K562 (cell line): ENCODE results near the gene MYL11. TPM values are rescaled to one million over a fixed set of nuclear protein-coding genes. Genes with fewer than 3 reads are reported as not detected.

Source experiments
- FOXK2 ChIP-seq, 2 experiments: fragments of 450-650 bp; IDR thresholded peaks in 1 of 2; conservative IDR thresholded peaks in 1 of 2; 2 replicates each; pipeline ENCODE4 v1.6.1; 2016; ENCODE audit warnings: low read depth in 2 of 2, mild to moderate bottlenecking in 1 of 2
- HMGN3 ChIP-seq: IDR thresholded peaks from 2 replicates; pipeline ENCODE4 v1.6.1; 2011; ENCODE audit warnings: borderline replicate concordance, low read depth, mild to moderate bottlenecking, mixed read lengths, low read length; ENCODE audit not compliant: insufficient read length; ENCODE audit errors: extremely low read depth
- L3MBTL2 ChIP-seq: fragments of 450-650 bp; IDR thresholded peaks from 2 replicates; pipeline ENCODE4 v1.6.1; 2016; ENCODE audit warnings: mild to moderate bottlenecking, moderate library complexity
- NCOR1 ChIP-seq: fragments of 450-650 bp; IDR thresholded peaks from 2 replicates; pipeline ENCODE4 v1.6.1; 2016; ENCODE audit warnings: mild to moderate bottlenecking, moderate library complexity
- NR1H2 ChIP-seq: sonication (generic); formaldehyde crosslinking; IDR thresholded peaks from 2 replicates; pipeline ENCODE4 v1.4.0; 2020; ENCODE audit warnings: mild to moderate bottlenecking, missing genetic modification reagents
- RB1 ChIP-seq: fragments of 450-650 bp; IDR thresholded peaks from 2 replicates; pipeline ENCODE4 v1.6.1; 2017; ENCODE audit warnings: low read depth, mild to moderate bottlenecking
- RBM22 ChIP-seq: fragments of 200-400 bp; formaldehyde crosslinking; IDR thresholded peaks from 2 replicates; pipeline ENCODE4 v1.6.1; 2018; ENCODE audit warnings: low read length, low read depth; ENCODE audit not compliant: poor library complexity, severe bottlenecking
- SAFB2 ChIP-seq: fragments of 200-400 bp; formaldehyde crosslinking; IDR thresholded peaks from 2 replicates; pipeline ENCODE4 v1.6.1; 2018; ENCODE audit warnings: borderline replicate concordance, low read length, low read depth, moderate library complexity; ENCODE audit not compliant: severe bottlenecking
- SMARCA4 ChIP-seq: fragments of 450-650 bp; IDR thresholded peaks from 2 replicates; pipeline ENCODE4 v1.6.1; 2016
- SOX6 ChIP-seq: fragments of 450-650 bp; IDR thresholded peaks from 2 replicates; pipeline ENCODE4 v1.6.1; 2014; ENCODE audit warnings: mild to moderate bottlenecking
- ZFP1 ChIP-seq: fragments of 450-650 bp; formaldehyde crosslinking; IDR thresholded peaks from 2 replicates; pipeline ENCODE4 v1.4.0; 2020; ENCODE audit warnings: mild to moderate bottlenecking, mixed read lengths
- ZFX ChIP-seq: sonication (generic); formaldehyde crosslinking; IDR thresholded peaks from 2 replicates; pipeline ENCODE4 v1.8.0; 2022; ENCODE audit warnings: mild to moderate bottlenecking, missing genetic modification reagents, moderate library complexity
- ZNF384 ChIP-seq: IDR thresholded peaks from 2 replicates; pipeline ENCODE4 v1.6.1; 2012; ENCODE audit warnings: low read depth, low read length, improper control_type of control experiment
- ZNF41 ChIP-seq: fragments of 250-450 bp; sonication (Bioruptor Pico); conservative IDR thresholded peaks from 2 replicates; pipeline ENCODE4 v1.4.0; 2020; ENCODE audit warnings: mild to moderate bottlenecking
- ZNF551 ChIP-seq: fragments of 250-450 bp; sonication (Bioruptor Pico); IDR thresholded peaks from 2 replicates; pipeline ENCODE4 v1.5.0; 2021; ENCODE audit warnings: mild to moderate bottlenecking, moderate library complexity
- polyA plus RNA-seq, 8 experiments: library from polyadenylated mRNA; depleted of rRNA in 4 of 8; stranded (reverse) in 5 of 8; unstranded in 3 of 8; fragments of >200 nt; fragmentation: Nextera tagmentation in 2 of 8; fragmentation: Illumina TruSeq in 1 of 8; extraction: Ambion mirVana in 2 of 8; extraction: Trizol in 1 of 8; gene quantifications; 2 replicates each; pipeline versions ENCODE4 v1.2.1 to v1.2.3, GENCODE V29; 2011 to 2014; ENCODE audit warnings: inconsistent platforms in 1 of 8, missing spikeins in 1 of 8
- total RNA-seq, 7 experiments: library from RNA; depleted of rRNA in 6 of 7; stranded (reverse); fragments of >200 nt in 6 of 7; fragmentation: Illumina TruSeq in 2 of 7; extraction: Trizol in 2 of 7; gene quantifications; 2 replicates each; pipeline versions ENCODE4 v1.2.1 to v1.2.3, GENCODE V29; 2011 to 2021; ENCODE audit warnings: low replicate concordance in 1 of 7
- TF ChIP-seq, protein P1 (sequence below): fragments of 200-600 bp; sonication (generic); IDR thresholded peaks from one replicate; pipeline ENCODE4 v1.6.1; 2012; ENCODE audit warnings: mild to moderate bottlenecking, low read depth, low read length, inconsistent platforms
- TF ChIP-seq, protein P2 (sequence below): fragments of 250-450 bp; sonication (Bioruptor Pico); IDR thresholded peaks from 2 replicates; pipeline ENCODE4 v1.6.1; 2021; ENCODE audit warnings: mild to moderate bottlenecking

The MYL11 gene
- total and polyA plus RNA-seq, 9 of the 15 experiments (the other 6 are each of a cell fraction or from before 2014, with no cell fraction given): 0.31 to 1.5 (median 0.73) TPM; not detected in 4

DNA sequence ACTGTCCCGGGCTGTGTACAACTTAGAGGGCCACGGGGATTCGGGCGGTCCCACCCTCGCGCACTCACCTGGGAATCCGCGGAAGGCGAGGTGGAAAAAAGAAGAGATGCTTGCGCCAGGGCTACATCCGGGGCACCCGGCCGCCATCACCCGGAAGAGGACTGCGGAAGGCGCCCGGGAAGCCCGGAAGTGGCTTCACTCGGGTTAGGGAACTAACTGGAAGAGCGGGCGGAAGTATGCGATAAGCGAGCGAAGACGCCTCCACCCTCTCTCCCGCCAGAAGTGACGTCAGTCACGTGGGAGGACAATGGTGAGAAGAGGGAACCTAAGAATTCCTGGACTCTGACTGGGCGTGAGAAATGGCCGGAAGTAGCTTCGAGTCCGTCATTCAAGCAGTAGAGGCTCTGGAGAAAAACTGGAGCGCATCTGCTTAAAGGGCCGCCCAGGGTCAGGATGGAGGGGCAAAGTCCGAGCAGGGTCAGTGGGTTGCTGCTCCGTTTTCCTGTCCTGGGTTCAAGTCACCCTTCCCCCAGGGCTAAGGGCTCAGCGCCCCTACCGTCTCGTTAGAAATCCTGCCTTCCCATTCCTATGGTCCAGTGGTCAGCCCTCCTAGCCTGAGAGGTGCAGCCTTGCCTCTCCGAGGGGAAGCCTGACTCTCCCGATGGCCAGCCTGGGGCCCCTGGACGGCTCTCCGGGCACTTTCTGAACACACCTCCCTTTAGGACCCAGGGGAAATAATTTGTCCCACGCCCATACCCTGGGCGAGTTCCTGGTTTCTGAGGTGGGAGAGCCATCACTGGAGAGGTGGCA, 19.3 kb upstream of the MYL11 start, which contains the start of gene CD2BP2 (continued):
- TF ChIP-seq, protein P1, sequence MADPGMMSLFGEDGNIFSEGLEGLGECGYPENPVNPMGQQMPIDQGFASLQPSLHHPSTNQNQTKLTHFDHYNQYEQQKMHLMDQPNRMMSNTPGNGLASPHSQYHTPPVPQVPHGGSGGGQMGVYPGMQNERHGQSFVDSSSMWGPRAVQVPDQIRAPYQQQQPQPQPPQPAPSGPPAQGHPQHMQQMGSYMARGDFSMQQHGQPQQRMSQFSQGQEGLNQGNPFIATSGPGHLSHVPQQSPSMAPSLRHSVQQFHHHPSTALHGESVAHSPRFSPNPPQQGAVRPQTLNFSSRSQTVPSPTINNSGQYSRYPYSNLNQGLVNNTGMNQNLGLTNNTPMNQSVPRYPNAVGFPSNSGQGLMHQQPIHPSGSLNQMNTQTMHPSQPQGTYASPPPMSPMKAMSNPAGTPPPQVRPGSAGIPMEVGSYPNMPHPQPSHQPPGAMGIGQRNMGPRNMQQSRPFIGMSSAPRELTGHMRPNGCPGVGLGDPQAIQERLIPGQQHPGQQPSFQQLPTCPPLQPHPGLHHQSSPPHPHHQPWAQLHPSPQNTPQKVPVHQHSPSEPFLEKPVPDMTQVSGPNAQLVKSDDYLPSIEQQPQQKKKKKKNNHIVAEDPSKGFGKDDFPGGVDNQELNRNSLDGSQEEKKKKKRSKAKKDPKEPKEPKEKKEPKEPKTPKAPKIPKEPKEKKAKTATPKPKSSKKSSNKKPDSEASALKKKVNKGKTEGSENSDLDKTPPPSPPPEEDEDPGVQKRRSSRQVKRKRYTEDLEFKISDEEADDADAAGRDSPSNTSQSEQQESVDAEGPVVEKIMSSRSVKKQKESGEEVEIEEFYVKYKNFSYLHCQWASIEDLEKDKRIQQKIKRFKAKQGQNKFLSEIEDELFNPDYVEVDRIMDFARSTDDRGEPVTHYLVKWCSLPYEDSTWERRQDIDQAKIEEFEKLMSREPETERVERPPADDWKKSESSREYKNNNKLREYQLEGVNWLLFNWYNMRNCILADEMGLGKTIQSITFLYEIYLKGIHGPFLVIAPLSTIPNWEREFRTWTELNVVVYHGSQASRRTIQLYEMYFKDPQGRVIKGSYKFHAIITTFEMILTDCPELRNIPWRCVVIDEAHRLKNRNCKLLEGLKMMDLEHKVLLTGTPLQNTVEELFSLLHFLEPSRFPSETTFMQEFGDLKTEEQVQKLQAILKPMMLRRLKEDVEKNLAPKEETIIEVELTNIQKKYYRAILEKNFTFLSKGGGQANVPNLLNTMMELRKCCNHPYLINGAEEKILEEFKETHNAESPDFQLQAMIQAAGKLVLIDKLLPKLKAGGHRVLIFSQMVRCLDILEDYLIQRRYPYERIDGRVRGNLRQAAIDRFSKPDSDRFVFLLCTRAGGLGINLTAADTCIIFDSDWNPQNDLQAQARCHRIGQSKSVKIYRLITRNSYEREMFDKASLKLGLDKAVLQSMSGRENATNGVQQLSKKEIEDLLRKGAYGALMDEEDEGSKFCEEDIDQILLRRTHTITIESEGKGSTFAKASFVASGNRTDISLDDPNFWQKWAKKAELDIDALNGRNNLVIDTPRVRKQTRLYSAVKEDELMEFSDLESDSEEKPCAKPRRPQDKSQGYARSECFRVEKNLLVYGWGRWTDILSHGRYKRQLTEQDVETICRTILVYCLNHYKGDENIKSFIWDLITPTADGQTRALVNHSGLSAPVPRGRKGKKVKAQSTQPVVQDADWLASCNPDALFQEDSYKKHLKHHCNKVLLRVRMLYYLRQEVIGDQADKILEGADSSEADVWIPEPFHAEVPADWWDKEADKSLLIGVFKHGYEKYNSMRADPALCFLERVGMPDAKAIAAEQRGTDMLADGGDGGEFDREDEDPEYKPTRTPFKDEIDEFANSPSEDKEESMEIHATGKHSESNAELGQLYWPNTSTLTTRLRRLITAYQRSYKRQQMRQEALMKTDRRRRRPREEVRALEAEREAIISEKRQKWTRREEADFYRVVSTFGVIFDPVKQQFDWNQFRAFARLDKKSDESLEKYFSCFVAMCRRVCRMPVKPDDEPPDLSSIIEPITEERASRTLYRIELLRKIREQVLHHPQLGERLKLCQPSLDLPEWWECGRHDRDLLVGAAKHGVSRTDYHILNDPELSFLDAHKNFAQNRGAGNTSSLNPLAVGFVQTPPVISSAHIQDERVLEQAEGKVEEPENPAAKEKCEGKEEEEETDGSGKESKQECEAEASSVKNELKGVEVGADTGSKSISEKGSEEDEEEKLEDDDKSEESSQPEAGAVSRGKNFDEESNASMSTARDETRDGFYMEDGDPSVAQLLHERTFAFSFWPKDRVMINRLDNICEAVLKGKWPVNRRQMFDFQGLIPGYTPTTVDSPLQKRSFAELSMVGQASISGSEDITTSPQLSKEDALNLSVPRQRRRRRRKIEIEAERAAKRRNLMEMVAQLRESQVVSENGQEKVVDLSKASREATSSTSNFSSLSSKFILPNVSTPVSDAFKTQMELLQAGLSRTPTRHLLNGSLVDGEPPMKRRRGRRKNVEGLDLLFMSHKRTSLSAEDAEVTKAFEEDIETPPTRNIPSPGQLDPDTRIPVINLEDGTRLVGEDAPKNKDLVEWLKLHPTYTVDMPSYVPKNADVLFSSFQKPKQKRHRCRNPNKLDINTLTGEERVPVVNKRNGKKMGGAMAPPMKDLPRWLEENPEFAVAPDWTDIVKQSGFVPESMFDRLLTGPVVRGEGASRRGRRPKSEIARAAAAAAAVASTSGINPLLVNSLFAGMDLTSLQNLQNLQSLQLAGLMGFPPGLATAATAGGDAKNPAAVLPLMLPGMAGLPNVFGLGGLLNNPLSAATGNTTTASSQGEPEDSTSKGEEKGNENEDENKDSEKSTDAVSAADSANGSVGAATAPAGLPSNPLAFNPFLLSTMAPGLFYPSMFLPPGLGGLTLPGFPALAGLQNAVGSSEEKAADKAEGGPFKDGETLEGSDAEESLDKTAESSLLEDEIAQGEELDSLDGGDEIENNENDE: no peak
- TF ChIP-seq RBM22: no peak
- no peak for TF ChIP-seq SAFB2
- TF ChIP-seq L3MBTL2: peak; percentile 92
- TF ChIP-seq RB1: peak; percentile 90
- peak; percentile 42; the same call in 1 of the 2 replicates for TF ChIP-seq SMARCA4
- peak; percentile 61 for TF ChIP-seq HMGN3
- TF ChIP-seq ZNF384: no peak
- no peak for TF ChIP-seq NCOR1
- TF ChIP-seq FOXK2 (conservative IDR thresholded peaks at IDR 0.05 in 1 of 2, IDR thresholded peaks at IDR 0.05 in 1 of 2; ENCODE audit: low read depth in 2 of 2): peak in 1 of 2 experiments; percentile 77; a peak in 2 of 4 replicates
- peak; percentile 77 for TF ChIP-seq ZFX (CRISPR knock-in tag)
- TF ChIP-seq ZNF41 (CRISPR knock-in tag): no peak
- no peak for TF ChIP-seq ZNF551 (CRISPR knock-in tag)
- TF ChIP-seq SOX6: peak; percentile 82; the same call in 1 of the 2 replicates
- TF ChIP-seq NR1H2 (CRISPR knock-in tag): peak; percentile 75; the same call in 1 of the 2 replicates
- no peak for TF ChIP-seq ZFP1 (CRISPR knock-in tag)
- TF ChIP-seq, protein P2, sequence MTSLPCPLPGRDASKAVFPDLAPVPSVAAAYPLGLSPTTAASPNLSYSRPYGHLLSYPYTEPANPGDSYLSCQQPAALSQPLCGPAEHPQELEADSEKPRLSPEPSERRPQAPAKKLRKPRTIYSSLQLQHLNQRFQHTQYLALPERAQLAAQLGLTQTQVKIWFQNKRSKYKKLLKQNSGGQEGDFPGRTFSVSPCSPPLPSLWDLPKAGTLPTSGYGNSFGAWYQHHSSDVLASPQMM (CRISPR knock-in tag): no peak
